ENCODE data around the gene PDE10A.

The PDE10A gene

GRCh38 chr6:165644586-165645266 lies 18.3 kb downstream of the PDE10A start:
- no peak overlapping the region for H3K4me3 ChIP-seq (ENCODE audit: insufficient read length, low read depth)
- H3K9me3 ChIP-seq (ENCODE audit: insufficient read depth, low read length): no peaks in the 10 kb centered on the region
- no peak for TF ChIP-seq ZNF274 (IDR thresholded peaks at IDR 0.05; ENCODE audit: low read depth, low read length)
- no peak for TF ChIP-seq SUZ12 (IDR thresholded peaks at IDR 0.05; ENCODE audit: extremely low read depth, insufficient read depth, insufficient read length)
- no peak for TF ChIP-seq YY1 (IDR thresholded peaks at IDR 0.05; ENCODE audit: insufficient read depth, insufficient read length)
- no peaks in the 10 kb centered on the region for H3K4me1 ChIP-seq (ENCODE audit: insufficient read depth, insufficient read length)
- no peak overlapping the region for H3K9ac ChIP-seq (ENCODE audit: insufficient read length, low read depth)
- no peak for DNase-seq (ENCODE audit: low read depth, low spot score)
- no peaks in the 10 kb centered on the region for H3K27me3 ChIP-seq (ENCODE audit: insufficient read depth, insufficient read length)
- no peaks in the 10 kb centered on the region for H3K36me3 ChIP-seq (ENCODE audit: insufficient read depth, insufficient read length, low read length)

DNA sequence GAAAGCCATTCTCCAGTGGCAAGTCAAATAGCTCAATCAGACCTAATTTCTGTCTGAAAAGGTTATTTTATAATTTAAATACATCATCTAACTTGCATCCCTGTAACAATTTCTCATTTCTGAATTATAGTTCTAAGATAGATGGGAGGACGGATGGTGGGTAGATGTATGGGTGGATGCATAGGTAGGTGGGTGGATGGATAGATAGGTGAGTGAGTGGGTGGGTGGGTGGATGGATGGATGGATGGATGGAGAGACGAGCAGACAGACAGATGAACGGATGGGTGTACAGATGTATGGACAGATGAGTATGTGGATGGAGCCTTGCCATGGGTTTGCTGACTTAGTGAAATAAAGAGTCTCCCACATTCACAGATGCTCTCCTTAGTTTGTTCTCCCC lies 20.0 kb downstream of the PDE10A start:
- Histone ChIP-seq H3K4me1 (ENCODE audit: insufficient read depth, insufficient read length) (no peaks in the 10 kb centered on the region), H3K9me3 (ENCODE audit: insufficient read depth, low read length) (no peaks in the 10 kb centered on the region), H3K27me3 (ENCODE audit: insufficient read depth, insufficient read length) (no peaks in the 10 kb centered on the region), H3K36me3 (ENCODE audit: insufficient read depth, insufficient read length, low read length) (no peaks in the 10 kb centered on the region), H3K4me3 (ENCODE audit: insufficient read length, low read depth) (no peak overlapping the region), H3K9ac (ENCODE audit: insufficient read length, low read depth) (no peak overlapping the region)
- no peak for DNase-seq (ENCODE audit: low read depth, low spot score)
- no peak for TF ChIP-seq ZNF274 (IDR thresholded peaks at IDR 0.05; ENCODE audit: low read depth, low read length)

- H3K27me3 ChIP-seq (ENCODE audit: insufficient read depth, insufficient read length): no peaks in the 10 kb centered on the region
- DNase-seq (ENCODE audit: low read depth, low spot score): no peak
- no peak overlapping the region for H3K9ac ChIP-seq (ENCODE audit: insufficient read length, low read depth)
- H3K4me3 ChIP-seq (ENCODE audit: insufficient read length, low read depth): no peak overlapping the region
- TF ChIP-seq ZNF274 (IDR thresholded peaks at IDR 0.05; ENCODE audit: low read depth, low read length) (no peak), SUZ12 (IDR thresholded peaks at IDR 0.05; ENCODE audit: extremely low read depth, insufficient read depth, insufficient read length) (no peak), YY1 (IDR thresholded peaks at IDR 0.05; ENCODE audit: insufficient read depth, insufficient read length) (no peak)
- no peaks in the 10 kb centered on the region for H3K9me3 ChIP-seq (ENCODE audit: insufficient read depth, low read length)
- no peaks in the 10 kb centered on the region for H3K4me1 ChIP-seq (ENCODE audit: insufficient read depth, insufficient read length)
- H3K36me3 ChIP-seq (ENCODE audit: insufficient read depth, insufficient read length, low read length): no peaks in the 10 kb centered on the region
Measured at GRCh38 chr6:165641672-165642156, 21.3 kb downstream of the PDE10A start.

DNA sequence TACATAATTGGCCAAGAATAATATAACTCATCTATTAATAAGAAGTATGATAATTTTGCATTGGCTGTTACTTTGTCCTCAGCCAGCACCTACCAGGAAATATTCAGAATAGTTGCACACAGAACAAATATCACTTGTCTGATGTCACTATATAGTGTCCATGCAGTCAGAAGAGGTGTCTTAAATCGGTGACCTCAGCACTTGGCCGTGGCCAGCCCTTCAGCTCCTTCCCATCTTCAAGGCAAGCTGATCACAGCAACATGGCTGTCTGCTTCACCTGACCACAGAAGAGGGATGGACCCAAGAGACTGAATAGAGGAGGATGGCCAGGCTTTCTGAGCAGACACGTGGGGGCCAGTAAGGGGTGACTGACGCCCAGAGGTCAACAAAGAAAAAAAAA lies 22.2 kb downstream of the PDE10A start:
- Histone ChIP-seq H3K27me3 (ENCODE audit: insufficient read depth, insufficient read length) (no peaks in the 10 kb centered on the region), H3K4me3 (ENCODE audit: insufficient read length, low read depth) (no peak overlapping the region), H3K36me3 (ENCODE audit: insufficient read depth, insufficient read length, low read length) (no peaks in the 10 kb centered on the region), H3K9ac (ENCODE audit: insufficient read length, low read depth) (no peak overlapping the region), H3K4me1 (ENCODE audit: insufficient read depth, insufficient read length) (no peaks in the 10 kb centered on the region), H3K9me3 (ENCODE audit: insufficient read depth, low read length) (no peaks in the 10 kb centered on the region)
- DNase-seq (ENCODE audit: low read depth, low spot score): no peak
- TF ChIP-seq SUZ12 (IDR thresholded peaks at IDR 0.05; ENCODE audit: extremely low read depth, insufficient read depth, insufficient read length) (no peak), YY1 (IDR thresholded peaks at IDR 0.05; ENCODE audit: insufficient read depth, insufficient read length) (no peak), ZNF274 (IDR thresholded peaks at IDR 0.05; ENCODE audit: low read depth, low read length) (no peak)

- Histone ChIP-seq H3K9ac (ENCODE audit: insufficient read length, low read depth) (no peak overlapping the region), H3K4me3 (ENCODE audit: insufficient read length, low read depth) (no peak overlapping the region), H3K4me1 (ENCODE audit: insufficient read depth, insufficient read length) (no peaks in the 10 kb centered on the region), H3K9me3 (ENCODE audit: insufficient read depth, low read length) (no peaks in the 10 kb centered on the region), H3K27me3 (ENCODE audit: insufficient read depth, insufficient read length) (no peaks in the 10 kb centered on the region), H3K36me3 (ENCODE audit: insufficient read depth, insufficient read length, low read length) (no peaks in the 10 kb centered on the region)
- no peak for DNase-seq (ENCODE audit: low read depth, low spot score)
- TF ChIP-seq SUZ12 (IDR thresholded peaks at IDR 0.05; ENCODE audit: extremely low read depth, insufficient read depth, insufficient read length) (no peak), ZNF274 (IDR thresholded peaks at IDR 0.05; ENCODE audit: low read depth, low read length) (no peak), YY1 (IDR thresholded peaks at IDR 0.05; ENCODE audit: insufficient read depth, insufficient read length) (no peak)
Measured at GRCh38 chr6:165638530-165638929, 24.5 kb downstream of the PDE10A start.

GRCh38 chr6:165637586-165637985 lies 25.5 kb downstream of the PDE10A start:
- Histone ChIP-seq H3K4me1 (ENCODE audit: insufficient read depth, insufficient read length) (no peaks in the 10 kb centered on the region), H3K27me3 (ENCODE audit: insufficient read depth, insufficient read length) (no peaks in the 10 kb centered on the region), H3K4me3 (ENCODE audit: insufficient read length, low read depth) (no peak overlapping the region), H3K9me3 (ENCODE audit: insufficient read depth, low read length) (no peaks in the 10 kb centered on the region), H3K9ac (ENCODE audit: insufficient read length, low read depth) (no peak overlapping the region), H3K36me3 (ENCODE audit: insufficient read depth, insufficient read length, low read length) (no peaks in the 10 kb centered on the region)
- no peak for TF ChIP-seq ZNF274 (IDR thresholded peaks at IDR 0.05; ENCODE audit: low read depth, low read length)
- TF ChIP-seq SUZ12 (IDR thresholded peaks at IDR 0.05; ENCODE audit: extremely low read depth, insufficient read depth, insufficient read length): no peak
- TF ChIP-seq YY1 (IDR thresholded peaks at IDR 0.05; ENCODE audit: insufficient read depth, insufficient read length): no peak
- no peak for DNase-seq (ENCODE audit: low read depth, low spot score)

GRCh38 chr6:165636402-165637048 lies 26.5 kb downstream of the PDE10A start:
- TF ChIP-seq ZNF274 (IDR thresholded peaks at IDR 0.05; ENCODE audit: low read depth, low read length) (no peak), YY1 (IDR thresholded peaks at IDR 0.05; ENCODE audit: insufficient read depth, insufficient read length) (no peak), SUZ12 (IDR thresholded peaks at IDR 0.05; ENCODE audit: extremely low read depth, insufficient read depth, insufficient read length) (no peak)
- no peak overlapping the region for H3K4me3 ChIP-seq (ENCODE audit: insufficient read length, low read depth)

More at GRCh38 chr6:165636402-165637048, 26.5 kb downstream of the PDE10A start:
- Histone ChIP-seq H3K4me1 (ENCODE audit: insufficient read depth, insufficient read length) (no peaks in the 10 kb centered on the region), H3K27me3 (ENCODE audit: insufficient read depth, insufficient read length) (no peaks in the 10 kb centered on the region), H3K9me3 (ENCODE audit: insufficient read depth, low read length) (no peaks in the 10 kb centered on the region), H3K36me3 (ENCODE audit: insufficient read depth, insufficient read length, low read length) (no peaks in the 10 kb centered on the region), H3K9ac (ENCODE audit: insufficient read length, low read depth) (no peak overlapping the region)
- no peak for DNase-seq (ENCODE audit: low read depth, low spot score)

All from NT2/D1 (cell line).